ENCODE results near the gene HOXD4.

Gene HOXD4

DNA sequence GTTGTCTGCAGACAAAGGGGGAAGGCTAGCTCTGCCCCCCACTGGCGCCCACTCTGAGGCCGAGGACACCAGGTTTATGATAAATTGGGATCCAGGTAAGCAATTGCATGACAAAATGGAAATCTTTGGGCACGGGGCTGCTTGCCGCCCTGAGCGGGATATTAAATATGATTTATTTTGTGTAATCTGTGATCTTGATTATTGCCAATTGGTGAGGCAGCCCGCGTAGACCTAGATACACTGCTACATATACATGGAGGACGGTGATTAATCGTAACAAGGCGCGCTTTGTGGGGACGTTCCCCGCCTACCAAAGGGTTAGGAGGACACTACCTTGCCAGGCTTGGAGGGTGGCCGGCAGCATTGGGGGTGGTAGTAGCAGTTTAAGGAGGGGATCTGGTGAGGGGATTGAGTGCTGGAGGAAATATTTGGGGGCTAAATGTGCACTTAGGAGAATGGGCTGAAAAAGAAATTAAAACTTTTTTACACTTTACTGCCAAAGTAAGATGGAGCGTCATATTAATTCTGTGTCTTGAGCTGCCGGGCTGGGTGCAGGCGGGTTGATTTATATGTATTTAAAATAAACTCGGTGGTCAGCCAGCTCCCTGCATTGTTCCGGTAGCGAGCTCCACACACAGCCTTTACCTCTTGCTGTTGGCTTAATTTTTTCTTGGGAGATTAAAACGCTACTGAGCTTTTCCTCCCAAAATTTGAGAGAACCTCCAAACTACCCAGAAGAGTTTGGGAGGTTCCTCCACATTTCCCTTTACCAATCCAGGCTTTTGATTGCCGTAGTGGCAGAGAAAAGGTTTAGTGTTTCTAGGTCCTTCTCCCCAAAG, 9.9 kb downstream of the HOXD4 start:
- no peaks in the 10 kb centered on the region for H3K9me3 Mint-ChIP-seq
- H3K27ac Mint-ChIP-seq = peak overlapping the region; percentile 95 to 99 (median 99)
- TF ChIP-seq, protein P1, sequence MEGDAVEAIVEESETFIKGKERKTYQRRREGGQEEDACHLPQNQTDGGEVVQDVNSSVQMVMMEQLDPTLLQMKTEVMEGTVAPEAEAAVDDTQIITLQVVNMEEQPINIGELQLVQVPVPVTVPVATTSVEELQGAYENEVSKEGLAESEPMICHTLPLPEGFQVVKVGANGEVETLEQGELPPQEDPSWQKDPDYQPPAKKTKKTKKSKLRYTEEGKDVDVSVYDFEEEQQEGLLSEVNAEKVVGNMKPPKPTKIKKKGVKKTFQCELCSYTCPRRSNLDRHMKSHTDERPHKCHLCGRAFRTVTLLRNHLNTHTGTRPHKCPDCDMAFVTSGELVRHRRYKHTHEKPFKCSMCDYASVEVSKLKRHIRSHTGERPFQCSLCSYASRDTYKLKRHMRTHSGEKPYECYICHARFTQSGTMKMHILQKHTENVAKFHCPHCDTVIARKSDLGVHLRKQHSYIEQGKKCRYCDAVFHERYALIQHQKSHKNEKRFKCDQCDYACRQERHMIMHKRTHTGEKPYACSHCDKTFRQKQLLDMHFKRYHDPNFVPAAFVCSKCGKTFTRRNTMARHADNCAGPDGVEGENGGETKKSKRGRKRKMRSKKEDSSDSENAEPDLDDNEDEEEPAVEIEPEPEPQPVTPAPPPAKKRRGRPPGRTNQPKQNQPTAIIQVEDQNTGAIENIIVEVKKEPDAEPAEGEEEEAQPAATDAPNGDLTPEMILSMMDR (IDR thresholded peaks at IDR 0.05; ENCODE audit: unreplicated experiment in 3 of 3) = no peak
- peak overlapping the region; percentile 84 to 89 (median 88) for H3K4me3 Mint-ChIP-seq
- H3K36me3 Mint-ChIP-seq (ENCODE audit: low read depth) = peaks cover 14% of the 10 kb centered on the region
- peaks cover 73% of the 10 kb centered on the region for H3K4me1 Mint-ChIP-seq
- H3K27me3 Mint-ChIP-seq (ENCODE audit: low read depth) = peaks cover 19% of the 10 kb centered on the region

DNA sequence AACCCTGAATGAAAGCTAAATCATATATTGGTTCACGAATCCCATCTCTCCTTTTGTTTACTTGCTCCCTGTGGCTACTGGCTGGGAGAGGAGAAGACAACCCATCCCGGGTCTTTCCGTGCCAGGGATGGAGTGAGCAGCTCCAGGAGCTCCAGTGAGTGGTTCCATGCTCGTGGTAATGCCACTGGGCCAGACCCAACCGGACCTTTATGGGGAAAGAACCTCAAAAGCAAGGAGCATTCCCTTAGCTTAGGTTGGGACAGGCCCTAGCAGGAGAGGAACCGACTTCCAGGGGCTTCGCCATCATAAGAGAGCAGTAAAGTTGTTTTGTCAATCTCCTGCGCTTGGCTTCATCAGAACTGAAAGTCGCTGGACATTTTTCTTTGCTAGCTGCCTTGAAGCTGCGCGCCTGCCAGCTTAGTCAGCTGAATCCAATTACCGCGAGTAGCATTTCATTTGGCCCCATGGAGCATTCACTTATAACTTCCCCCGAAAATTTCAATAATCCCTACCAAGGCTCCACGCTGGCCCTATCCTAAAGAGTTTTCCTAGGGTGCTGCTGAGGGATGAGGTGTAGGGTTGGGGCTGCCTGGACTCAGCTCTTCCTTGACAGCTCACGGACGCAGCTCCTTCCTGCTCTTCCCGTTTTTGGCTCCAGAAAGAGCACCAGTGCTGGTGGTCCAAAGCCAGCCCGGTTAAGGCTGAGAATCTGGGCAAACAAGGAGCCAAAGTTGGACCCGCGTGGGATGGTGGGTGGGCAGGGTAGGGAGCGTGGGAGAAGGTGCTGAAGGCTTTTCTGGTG, 10.7 kb downstream of the HOXD4 start:
- H3K27me3 Mint-ChIP-seq (ENCODE audit: low read depth) = peaks cover 22% of the 10 kb centered on the region
- no peaks in the 10 kb centered on the region for H3K9me3 Mint-ChIP-seq
- TF ChIP-seq, protein P1 (IDR thresholded peaks at IDR 0.05; ENCODE audit: unreplicated experiment in 3 of 3) = no peak
- peaks cover 17% of the 10 kb centered on the region for H3K36me3 Mint-ChIP-seq (ENCODE audit: low read depth)
- peak overlapping the region; percentile 84 to 89 (median 88) for H3K4me3 Mint-ChIP-seq
- peak overlapping the region; percentile 95 to 99 (median 99) for H3K27ac Mint-ChIP-seq
- peaks cover 74% of the 10 kb centered on the region for H3K4me1 Mint-ChIP-seq

DNA sequence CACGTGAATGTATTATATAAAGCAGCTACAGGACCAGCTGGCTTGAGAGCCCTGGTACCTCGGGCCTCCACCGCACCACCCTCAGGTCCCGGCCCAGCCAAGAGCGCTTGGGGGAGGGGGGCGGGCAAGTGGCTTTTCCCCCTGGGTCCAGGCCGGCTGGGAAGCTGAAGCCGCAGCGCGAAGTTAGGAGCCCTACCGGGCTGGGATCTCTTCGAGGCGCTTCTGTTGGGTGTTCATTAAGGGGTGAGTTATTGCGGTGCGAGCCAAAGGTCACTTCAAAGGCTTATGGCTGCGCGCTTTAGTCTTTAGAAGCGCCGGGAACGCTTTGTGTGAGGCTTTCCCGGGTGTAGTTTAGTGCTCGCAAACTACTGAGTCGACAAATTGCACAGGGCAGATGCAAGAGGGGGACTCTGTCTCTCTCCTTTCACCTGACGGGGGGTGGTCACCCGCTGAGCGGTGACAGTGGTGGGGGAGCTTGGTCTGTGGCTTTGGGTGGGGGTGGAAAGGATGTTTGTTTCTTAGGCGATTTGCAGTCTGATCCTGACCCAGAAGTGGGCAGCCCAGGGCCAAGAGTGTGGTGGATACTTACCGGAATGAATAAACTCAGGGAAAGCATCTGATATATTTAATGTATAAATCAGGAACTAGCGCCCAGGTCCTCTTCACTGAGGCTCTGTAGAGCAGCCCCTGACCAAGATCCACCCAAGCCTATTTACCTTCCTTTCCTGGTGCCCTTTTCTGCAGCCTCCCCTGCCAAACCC, 11.7 kb downstream of the HOXD4 start:
- H3K36me3 Mint-ChIP-seq (ENCODE audit: low read depth) = peaks cover 27% of the 10 kb centered on the region
- H3K27ac Mint-ChIP-seq = peak overlapping the region; percentile 95 to 99 (median 99)
- H3K9me3 Mint-ChIP-seq = no peaks in the 10 kb centered on the region

DNA sequence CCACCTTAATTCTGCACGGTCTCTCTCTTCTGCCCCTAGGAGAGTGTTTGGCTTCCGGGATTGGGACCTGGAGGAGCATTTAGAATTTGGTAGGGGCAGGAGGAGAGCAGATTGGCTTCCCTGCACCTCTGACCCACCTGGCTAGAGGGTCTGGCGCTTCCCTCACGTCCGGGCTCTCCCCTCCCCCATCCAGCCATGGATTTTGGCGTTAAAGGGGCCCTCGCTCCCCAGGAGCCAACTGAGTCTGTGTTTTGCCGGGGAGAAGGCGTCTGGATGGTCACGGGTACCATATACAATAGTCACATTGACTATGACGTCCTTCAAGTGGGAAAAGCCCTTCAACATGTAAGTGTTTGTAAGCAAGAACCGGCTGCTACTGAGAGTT, 12.3 kb downstream of the HOXD4 start:
- Mint-ChIP-seq H3K4me1 (peaks cover 72% of the 10 kb centered on the region), H3K9me3 (no peaks in the 10 kb centered on the region), H3K36me3 (ENCODE audit: low read depth) (peaks cover 27% of the 10 kb centered on the region), H3K27me3 (ENCODE audit: low read depth) (peaks cover 19% of the 10 kb centered on the region), H3K27ac (peak overlapping the region; percentile 95 to 99 (median 99)), H3K4me3 (peak overlapping the region; percentile 83 to 84 (median 84))
- TF ChIP-seq, protein P1 (IDR thresholded peaks at IDR 0.05; ENCODE audit: unreplicated experiment in 3 of 3) = no peak

More for the DNA sequence above, 11.7 kb downstream of the HOXD4 start:
- TF ChIP-seq, protein P1 (IDR thresholded peaks at IDR 0.05; ENCODE audit: unreplicated experiment in 3 of 3) = no peak
- peaks cover 23% of the 10 kb centered on the region for H3K27me3 Mint-ChIP-seq (ENCODE audit: low read depth)
- H3K4me3 Mint-ChIP-seq = peak overlapping the region; percentile 83 to 84 (median 84)
- peaks cover 77% of the 10 kb centered on the region for H3K4me1 Mint-ChIP-seq

DNA sequence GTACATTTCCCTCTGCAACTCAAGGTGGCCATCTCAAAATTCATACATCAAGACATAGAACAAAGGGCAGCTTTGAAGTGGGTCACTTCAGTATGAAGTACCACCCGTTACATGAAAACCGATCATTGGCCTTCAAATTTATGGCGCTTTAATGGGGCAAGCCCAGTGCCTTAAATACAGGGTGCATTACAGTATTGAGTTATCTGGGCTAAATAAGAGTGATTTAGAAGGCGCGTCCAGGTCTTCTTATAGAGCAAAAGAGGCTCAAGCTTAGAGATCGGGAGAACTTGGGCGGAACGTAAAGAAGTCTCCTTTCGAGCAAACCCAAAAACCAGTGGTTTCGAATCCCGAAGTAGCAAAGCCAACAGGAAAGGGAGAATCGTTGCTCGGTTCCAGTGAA, 12.9 kb downstream of the HOXD4 start:
- H3K9me3 Mint-ChIP-seq = no peaks in the 10 kb centered on the region
- peak overlapping the region; percentile 83 to 84 (median 84) for H3K4me3 Mint-ChIP-seq
- H3K36me3 Mint-ChIP-seq (ENCODE audit: low read depth) = peaks cover 27% of the 10 kb centered on the region
- H3K27ac Mint-ChIP-seq = peak overlapping the region; percentile 95 to 99 (median 99)
- TF ChIP-seq, protein P1 (IDR thresholded peaks at IDR 0.05; ENCODE audit: unreplicated experiment in 3 of 3) = no peak
- peaks cover 19% of the 10 kb centered on the region for H3K27me3 Mint-ChIP-seq (ENCODE audit: low read depth)
- H3K4me1 Mint-ChIP-seq = peaks cover 71% of the 10 kb centered on the region
